IPS DF 19.7 (cell line): ENCODE results near the gene GIGYF1.

Experiments
- DNase-seq: peaks from one replicate; pipeline ENCODE4 v3.0.0-alpha.2; 2013; ENCODE audit warnings: low read depth, low spot score

GIGYF1 gene

DNA sequence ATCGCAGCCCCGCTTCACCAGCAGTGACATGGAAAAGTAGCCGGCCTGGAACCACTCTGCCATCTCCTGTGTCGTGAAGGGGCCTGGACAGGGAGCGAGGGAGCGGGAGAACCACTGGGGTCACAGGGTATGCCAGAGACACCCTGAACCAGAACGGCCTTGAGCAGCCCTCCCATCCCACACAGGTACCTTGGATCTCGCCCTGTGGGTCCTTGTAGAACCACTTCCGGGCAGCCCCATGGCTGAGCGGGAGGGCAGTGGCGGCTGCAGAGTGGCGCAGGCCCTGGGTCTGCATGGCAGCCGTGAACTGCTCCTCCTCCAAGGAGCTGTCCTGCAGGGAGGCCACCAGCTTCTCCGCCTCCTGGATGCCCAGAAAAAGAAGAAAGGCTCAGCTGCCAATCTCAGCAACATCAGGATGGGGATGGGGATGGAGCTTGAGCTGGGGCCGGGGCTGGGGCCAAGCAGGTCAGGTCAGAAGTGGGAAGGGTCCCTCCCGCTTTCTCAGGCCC is 9.5 kb downstream of the GIGYF1 start:
- no peak for DNase-seq

DNA sequence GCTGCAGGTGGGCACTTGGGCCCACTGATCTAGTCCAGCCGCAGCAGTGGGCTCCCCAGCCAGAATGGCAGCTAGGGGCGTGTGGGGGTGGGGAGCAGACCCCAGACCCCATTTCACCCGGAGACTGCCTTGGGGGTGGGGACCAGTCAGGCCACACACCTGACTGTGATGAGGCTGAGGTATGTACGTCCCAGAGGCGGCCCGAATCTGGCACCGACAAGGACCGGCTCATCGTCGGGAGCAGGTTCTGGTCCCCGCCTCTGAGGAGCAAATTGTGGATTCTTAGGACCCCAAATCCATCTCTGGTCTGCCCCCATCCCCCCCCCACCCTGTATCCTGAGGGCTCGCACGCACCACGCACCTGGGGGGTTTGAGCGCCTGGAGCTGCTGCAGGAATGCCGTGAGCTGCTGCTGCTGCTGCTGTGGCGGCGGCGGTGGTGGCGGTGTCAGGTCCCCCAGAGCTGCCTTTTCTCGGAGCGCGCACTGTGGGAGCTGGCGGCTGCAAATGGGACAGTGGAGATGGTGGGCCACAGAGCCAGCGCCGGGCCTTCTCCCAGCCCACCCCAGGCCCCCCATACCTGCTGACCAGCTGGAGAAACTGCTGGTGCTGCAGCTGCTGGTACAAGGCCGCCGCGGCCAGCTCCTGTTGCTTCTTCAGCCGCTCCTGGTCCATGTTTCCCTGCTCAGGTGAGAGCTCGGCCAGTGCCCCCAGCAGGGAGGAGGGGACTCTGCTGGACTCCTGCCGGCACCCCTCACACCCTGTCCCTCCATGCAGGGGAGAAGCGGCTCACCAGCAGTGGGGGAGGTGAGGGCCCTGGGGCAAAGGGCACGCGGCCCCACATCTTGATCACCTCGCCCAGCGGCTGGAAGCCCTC is 10.2 kb downstream of the GIGYF1 start:
- no peak for DNase-seq

DNA sequence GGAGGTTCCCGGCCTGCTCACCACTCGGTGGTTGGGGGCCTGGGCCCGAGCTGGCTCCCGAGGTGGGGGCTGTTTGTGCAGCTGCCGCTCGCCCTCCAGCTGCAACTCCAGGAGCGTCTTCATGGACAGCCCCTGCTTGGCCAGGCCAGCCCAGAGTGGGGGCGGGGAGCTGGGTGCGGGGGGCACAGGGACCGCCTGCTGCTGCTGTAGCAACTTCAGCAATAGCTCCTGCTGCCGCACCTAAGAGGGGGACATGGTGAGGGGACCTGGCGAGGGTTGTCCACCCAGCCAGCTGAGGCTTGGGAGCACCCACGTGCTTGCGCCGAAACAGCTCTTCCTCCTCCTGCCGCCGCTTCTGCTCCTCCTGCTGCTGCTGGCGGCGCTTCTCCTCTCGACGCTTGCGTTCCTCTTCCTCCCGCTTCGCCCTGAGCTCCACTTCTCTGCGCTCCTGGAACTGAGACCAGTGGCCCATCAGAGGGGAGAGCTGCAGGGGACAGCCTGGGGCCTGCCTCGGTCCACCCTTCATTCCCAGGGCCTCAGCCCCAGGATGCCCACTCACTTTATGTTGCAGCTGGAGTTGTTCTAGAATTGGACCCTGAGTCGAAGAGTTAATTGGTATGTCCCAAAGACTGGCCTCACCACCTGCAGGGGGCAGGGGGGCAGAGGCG is 10.9 kb downstream of the GIGYF1 start:
- no peak for DNase-seq

DNA sequence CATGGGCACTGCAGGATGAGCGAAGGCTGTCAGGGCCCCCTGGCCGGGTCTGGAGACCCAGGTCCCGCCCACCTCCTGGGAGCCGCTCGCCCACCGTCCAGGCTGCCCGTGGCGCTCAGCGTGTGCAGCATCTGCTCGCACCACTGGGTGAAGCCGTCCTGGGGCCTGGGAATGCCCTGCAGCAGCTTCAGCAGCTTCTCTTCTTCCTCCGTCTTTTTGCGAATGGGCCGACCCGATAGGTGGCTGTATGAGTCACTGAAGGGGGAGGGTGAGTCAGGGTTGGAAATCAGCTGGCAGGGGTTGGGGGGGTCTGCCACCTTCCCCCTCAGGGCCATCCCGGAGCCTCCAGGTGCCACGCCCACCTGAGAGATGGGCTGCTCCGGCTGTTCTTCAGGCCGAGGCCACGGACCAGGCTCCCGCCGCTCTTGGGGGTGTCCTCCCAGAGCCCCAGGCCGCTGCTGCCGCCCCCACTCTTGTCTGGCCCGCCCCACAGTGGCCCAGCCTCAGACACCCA is 11.8 kb downstream of the GIGYF1 start:
- no peak for DNase-seq

DNA sequence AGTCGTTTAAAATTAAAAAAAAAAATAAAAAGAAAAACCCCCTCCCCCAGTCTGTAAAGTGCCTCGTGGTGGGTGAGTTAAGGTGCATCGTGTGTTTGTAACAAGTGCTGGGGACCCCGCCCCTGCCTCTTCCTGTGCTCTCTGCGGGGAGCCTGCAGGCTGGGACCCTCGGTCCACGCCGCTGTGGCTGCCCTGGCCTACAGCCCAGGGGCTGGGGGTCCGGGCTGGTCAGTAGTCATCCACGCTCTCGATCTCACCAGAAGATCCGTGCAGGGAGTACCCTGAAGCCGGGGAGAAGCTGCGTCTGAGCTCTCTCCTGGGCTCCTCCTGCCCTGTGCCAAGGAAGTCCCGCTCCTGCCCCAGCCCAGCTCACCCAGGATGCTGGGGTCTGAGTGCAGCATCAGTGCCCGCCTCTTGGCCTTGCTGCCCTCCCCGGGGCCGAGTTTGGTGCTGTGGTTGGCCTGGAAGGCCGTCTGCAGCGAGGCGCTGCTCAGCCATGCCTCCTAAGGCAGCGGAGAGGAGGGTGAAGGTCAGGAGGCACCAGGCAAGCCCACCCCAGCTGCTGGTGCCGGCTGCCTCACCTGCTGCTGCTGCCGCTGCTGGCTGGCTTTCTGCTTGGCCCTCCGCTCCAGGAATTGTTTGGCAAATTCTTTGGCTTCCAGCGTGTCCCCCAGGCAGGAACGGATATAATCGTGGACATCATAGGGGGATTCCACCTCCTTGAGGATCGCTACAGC is 12.4 kb downstream of the GIGYF1 start:
- DNase-seq, result no peak

DNA sequence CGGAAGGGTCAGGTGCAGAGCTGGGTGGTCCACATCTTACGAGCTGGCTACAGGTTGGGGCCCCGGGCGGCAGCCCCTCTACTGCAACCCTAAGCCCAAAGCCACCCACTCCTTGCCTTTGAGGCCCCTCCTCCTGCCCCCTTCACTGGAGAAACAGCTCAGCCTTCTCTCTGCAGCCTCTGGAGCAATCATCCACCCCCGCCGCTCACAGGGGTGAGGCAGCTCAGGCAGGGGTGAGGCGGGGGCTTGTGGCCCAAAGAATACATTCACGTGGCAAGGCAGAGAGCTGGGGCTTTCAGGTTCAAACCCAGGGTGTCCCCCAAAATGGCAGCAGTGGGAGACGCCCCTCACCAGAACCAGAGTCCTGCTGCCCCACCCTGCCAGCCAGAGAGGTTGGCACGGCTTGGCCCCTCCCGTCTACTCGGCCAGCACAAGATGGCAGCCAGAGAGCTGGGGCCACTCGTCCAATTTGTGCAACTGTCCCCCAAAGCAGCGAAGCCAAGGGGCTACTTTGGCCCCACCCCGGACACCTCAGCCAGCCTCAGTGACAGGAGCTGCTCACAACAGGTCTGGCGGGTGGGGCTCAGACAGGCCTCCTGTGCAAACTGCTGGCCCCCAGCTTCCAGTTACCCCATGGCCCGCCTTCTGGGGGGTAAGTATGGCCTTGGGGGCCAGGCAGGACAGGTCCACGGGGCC is 13.3 kb downstream of the GIGYF1 start:
- no peak for DNase-seq

DNA sequence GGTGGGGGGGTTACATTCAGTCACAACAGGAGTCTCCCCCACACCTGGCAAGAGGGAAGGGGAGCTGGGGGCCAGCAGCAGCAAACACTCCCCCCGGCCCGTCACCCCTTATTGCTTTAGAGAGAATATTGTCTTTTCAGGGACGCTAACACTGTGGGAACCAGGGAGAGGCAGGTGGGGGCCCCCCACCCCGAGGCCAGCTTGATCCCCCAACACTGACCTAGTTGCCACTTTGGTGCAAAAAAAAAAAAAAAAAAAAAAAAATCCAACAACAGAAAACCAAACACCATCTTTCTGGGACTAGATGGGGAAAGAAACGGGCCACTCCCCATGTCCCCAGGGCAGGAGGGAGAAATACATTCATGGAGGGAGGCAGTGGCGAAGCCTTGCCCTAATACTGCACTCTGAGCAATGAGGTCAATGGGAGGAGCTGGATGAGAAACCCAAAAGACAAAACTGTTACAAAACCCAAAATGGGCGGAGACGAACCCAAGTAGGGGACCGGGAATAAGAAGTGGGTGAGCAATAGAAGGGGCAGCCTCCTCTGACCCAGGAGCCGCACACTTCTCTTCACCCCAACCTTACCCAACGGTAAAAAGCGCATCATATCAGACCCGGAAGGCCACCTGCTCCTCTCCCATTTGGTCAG is 14.0 kb downstream of the GIGYF1 start:
- DNase-seq, result no peak

DNA sequence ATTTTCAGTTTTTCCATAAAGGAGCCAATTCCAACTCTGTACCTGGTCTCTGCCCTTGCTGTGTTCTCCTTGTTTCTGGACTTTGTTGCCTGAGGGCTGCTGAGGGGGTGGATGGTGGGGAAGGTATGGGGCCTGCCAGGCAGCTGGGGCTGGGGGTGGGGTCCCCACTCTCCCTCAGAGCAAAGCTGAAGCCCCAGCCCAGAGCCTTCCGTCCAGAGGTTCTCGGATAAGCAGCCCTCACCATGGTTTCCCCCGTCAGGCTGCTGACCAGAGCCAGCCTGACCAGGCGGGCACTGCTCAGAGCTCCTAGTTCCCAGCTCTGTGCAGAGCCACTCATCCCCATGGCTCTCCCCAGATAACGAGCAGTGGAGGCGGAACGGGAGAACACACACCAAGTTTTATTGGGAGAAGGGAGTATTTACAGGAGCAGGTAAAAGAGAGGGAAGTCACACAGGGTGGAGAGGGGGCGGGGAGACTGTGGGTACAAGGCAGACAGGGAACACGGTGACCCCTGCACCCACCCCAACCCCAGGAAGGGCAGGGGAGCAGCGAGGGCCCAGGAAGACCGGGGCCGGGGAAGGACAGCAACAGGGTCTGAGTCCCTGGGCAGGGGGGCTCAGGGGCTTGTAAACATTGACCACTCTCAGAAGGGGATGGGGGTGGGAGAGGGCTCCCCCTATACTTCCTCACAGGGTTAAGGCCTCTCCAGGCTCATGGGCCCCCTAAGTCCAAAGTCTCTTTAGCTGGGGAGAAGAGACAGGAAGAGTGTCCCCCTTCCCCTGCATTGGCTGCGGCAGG is 14.7 kb downstream of the GIGYF1 start:
- no peak for DNase-seq

DNA sequence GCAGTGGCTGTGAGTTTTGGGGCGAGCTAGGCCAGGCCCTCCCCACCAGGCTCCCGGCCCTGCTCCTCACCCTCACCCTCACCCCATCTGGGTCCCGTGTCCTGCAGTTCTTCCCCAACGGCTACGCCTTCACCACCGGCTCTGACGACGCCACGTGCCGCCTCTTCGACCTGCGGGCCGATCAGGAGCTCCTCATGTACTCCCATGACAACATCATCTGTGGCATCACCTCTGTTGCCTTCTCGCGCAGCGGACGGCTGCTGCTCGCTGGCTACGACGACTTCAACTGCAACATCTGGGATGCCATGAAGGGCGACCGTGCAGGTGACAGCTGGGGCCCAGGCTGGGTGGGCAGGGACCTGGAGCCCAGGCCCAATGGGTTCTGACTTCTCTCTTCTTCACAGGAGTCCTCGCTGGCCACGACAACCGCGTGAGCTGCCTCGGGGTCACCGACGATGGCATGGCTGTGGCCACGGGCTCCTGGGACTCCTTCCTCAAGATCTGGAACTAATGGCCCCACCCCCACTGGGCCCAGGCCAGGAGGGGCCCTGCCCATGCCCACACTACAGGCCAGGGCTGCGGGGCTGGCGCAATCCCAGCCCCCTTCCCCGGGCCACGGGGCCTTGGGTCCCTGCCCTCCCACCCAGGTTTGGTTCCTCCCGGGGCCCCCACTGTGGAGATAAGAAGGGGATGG is 15.6 kb downstream of the GIGYF1 start:
- DNase-seq, result no peak

DNA sequence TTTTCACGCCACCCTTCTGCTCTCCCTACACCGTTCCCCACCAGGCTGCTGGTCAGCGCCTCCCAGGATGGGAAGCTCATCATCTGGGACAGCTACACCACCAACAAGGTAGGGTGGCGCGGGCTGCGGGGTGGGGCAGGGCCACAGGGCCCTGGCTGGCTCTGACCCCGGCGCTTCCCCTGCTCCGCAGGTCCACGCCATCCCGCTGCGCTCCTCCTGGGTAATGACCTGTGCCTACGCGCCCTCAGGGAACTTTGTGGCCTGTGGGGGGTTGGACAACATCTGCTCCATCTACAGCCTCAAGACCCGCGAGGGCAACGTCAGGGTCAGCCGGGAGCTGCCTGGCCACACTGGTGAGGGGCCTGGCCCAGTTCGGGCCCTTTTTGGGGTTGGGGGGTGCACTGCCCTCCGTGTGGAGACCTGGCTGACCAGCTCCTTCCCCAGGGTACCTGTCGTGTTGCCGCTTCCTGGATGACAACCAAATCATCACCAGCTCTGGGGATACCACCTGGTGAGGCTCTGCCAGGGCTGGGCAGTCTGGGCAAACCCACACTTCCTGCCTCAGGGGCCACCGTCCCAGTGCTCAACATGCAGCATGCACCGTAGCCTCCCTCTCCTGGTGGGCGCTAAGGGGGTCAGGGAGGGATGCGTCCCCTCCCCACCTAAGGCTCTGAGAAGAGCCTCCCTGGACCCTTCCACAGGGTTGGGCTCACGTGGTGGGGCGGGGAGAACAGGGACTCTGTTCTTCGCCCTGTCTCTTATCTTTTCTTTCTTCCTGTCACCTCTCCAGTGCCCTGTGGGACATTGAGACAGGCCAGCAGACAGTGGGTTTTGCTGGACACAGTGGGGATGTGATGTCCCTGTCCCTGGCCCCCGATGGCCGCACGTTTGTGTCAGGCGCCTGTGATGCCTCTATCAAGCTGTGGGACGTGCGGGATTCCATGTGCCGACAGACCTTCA is 16.5 kb downstream of the GIGYF1 start:
- DNase-seq, result no peak

DNA sequence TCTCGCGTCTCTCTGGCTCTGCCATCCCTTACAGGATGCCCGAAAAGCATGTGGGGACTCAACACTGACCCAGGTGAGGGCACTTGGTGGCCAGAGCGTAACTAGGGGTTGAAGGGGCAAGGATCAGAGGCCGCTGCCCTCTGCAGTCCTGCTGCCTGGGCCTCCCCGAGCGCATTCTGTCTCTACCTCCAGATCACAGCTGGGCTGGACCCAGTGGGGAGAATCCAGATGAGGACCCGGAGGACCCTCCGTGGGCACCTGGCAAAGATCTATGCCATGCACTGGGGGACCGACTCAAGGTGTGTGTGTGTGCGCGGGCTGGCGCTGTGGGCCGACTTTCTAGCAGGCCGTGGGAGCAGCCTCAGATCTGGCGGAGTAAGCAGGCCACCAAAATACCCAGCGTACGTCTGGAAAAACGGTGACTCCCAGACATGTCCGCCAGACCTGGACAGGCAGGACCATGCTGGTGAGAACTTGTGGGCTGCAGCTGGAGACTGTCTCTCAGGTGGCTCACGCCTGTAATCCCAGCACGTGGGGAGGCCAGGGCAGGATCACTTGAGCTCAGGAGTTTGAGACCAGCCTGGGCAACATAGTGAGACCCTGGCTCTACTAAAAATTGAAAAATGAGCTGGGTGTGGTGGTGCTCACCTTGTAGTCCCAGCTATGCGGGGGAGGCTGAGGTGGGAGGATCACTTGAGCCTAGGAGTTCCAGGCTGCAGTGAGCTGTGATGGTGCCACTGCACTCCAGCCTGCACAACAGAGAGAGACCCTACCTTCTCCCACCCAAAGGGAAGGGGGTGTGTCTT is 17.3 kb downstream of the GIGYF1 start:
- no peak for DNase-seq

DNA sequence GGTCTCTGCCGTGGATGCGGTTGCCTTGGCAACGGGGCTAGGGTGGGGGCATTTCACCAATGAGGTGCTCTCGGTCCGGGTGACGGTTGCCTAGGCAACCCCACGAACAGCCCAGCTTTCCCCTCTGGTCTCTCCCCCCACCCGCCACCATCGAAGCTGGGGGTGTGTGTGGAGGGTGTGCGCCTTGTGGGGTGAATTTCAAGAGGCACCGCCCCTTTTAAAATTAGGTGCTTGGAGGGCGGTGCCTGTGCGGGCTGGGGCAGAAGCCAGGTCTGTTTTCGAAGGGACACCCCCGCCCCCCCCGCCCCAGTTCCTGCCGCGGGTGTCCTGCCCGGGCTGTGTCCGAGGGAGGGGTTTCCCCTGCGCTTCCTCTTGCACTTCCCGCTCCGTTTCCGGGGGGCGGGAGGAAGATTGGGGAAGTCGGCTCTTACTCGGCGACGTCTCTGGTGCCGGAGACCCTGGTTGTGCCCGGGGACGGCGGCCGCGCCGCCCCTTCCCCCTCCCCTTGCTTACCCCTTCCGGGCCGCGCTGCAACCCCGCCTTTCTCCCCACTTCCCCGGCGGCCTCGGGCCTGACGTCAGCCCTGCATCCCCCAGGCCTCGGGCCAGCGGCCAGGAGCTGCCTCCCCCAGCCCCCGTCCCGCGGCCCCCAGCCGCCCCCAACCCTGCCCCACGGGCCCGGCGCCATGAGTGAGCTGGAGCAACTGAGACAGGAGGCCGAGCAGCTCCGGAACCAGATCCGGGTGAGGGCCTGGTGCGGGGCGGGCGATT is 18.3 kb downstream of the GIGYF1 start:
- DNase-seq, result no peak

DNA sequence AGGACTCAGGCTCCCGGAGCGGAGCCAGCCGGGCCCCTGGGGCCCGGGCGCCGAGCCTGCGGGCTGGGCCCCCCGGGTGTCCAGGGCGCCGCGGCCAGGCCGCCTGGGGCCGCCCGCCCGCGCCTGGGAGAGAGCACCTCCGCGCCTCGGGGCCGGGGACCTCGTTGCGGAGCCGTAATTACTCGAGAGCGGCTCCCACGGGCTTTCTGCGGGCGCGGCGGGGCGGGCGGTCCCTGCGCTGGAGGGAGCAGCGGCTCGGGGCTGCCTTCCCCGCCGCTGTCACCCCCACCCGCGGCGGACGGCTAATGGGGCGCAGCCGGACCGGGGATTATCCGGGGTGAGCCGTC is 19.0 kb downstream of the GIGYF1 start:
- DNase-seq, result no peak

DNA sequence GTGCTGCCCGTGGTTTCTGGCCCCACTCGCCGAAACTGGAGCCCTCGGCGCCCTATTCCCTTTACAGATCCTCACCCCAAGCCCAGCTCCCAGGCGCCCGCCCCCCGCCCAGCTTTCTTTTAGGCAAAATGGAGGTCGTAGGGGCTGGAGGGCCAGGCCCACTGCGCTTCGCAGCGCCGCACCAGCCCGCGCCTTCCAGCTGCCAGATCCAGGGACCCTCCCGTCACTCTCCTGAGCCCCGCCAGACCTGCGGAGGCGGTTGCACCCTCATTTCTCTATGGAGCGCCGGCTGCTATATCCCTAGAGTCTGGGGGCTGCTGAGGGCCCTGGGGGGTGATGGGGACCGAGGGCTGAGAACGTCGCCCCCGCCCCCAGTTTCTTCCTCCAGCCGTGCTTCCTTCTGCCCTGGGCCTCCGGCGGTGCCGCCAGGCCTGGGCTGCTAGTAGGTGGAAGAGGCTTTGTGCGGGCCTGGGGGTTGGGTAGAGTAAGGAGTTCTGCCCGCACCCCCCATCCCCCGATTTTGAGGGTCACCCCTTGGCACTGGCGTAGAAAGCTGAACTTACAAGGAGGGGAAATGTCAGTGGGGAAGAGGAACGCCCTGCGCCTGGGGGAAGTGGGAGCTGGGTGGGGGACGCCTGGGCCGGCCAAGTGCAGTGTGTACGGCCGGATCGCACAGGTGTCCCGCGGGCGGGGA is 19.5 kb downstream of the GIGYF1 start:
- DNase-seq, result no peak

DNA sequence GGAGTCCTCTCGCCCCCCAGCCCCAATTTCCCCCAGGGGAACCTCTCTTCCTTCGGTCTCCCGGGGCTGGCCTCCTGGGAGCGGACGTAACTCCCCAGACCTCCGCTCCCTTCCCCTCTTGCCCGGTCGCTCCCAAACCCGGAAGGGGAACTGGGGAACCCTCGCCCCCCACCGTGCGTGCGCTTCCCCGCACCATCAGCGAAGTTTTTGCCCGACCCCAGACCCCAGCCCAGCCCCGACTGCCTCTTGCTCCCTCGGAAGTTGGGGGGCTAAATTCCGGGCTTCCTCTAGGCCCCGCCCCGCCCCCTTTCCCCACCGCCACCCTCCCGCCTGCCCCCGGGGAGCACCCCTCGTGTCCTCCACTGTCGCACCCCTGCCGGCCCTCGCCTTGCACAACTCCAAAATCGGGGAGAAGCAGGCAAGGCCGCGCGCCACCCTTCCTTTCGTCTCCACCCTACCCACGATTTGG is 20.1 kb downstream of the GIGYF1 start:
- DNase-seq, result no peak

DNA sequence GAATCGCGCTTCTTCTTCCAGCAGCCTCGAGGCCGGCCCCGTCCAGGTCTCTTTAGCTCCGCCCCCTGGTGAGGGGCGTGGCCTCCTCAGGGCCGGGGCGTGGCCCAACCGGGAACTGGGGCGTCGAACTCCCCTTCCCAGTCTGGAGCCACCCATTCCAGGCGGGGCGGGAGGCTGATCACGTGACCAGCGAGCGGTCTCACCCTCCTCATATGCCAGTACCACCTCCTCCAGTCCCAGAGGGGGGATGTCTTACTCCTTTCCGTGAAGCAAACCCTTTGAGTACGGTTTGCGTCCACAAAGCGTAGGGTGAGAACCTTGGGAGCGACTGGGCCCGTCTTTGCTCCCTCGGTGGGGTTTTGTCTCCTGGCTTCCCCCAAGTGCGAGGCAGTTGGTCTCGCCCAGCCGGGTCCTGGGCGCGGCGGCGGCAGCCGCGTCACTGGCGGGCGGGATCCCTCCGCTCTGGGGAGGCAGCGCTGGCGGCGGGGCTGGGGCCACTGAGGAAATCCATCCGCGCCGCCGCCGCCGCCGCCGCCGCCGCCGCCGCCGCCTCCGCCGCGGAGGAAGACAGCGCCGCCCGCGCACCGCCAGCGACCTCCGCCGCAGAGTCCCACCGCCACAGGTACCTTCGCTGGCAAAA is 20.6 kb downstream of the GIGYF1 start, which contains the start of gene GNB2:
GNB2 (plus strand) TSS at position 439 of the 640 bp plus-strand sequence. CDS start 2,526 bp downstream, outside the sequence.
- DNase-seq, result peak; percentile 80
